Measurements from ENCODE around the gene HES6.

The HES6 gene

GRCh38 chr2:238203973-238204683 is 35.7 kb downstream of the HES6 start:
- Histone ChIP-seq H3K4me3 (ENCODE audit: severe bottlenecking) (peak overlapping the region; percentile 99), H3K27me3 (ENCODE audit: insufficient read depth, poor library complexity, severe bottlenecking) (no peaks in the 10 kb centered on the region), H3K4me1 (ENCODE audit: insufficient read depth, poor library complexity, severe bottlenecking) (peaks cover 10% of the 10 kb centered on the region), H3K9me3 (ENCODE audit: severe bottlenecking) (no peaks in the 10 kb centered on the region), H3K36me3 (ENCODE audit: low read depth) (peaks cover 16% of the 10 kb centered on the region; the same call in 1 of the 2 replicates), H3K27ac (ENCODE audit: poor library complexity, severe bottlenecking) (peak overlapping the region; percentile 62)
- DNase-seq (ENCODE audit: low spot score) (no peak), ATAC-seq (ENCODE audit: low read depth) (no peak)
- no peak for TF ChIP-seq CTCF (IDR thresholded peaks at IDR 0.05; ENCODE audit: poor library complexity, severe bottlenecking)

DNA sequence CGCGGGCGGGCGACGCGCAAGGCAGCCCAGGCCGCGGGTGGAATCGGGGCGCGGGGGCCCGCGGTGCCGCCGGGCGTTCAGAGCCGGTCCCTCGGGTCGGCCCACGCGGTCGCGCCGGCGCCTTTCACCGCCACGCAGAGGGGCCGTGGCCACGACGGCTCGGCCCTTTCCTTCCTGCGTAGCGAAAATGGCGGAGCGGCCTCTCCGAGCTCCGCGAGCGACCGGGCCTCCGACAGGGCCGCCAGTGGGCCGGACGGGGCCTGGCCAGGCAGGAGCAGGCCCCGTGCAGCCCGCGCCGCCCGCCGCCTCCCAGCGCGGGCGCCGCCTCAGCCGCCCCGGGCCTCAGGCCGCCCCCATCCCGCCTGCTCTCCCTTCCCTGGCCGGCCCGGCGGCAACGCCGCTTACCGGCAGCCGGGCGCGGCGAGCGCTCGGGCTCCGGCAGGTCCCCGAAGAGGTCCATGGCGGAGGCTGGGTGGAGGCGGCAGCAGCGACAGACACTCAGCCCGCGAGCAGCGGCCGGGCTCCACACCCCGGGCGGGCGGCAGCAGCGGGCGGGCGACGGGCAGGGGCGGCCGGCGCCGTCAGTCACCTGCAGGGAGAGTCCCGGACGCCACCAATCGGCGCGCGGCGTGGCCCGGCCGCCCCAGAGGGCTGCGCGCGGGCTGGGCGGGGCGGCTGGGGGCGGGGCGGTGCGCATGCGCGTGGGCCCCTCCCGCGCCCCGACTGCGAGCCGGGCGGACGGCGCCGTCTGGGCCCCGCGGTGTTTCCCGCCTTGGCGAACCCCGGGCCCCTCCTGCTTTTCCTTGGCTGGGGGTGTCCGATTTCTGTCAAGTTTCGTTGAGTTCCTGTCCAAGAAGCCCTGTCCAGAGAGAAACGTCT is 36.5 kb downstream of the HES6 start, which contains the start of gene ILKAP:
Gene ILKAP (minus strand): TSS at position 602 of the 879 bp plus-strand sequence. CDS start 142 bp downstream, at position 460.
- peak; percentile 97 for ATAC-seq (ENCODE audit: low read depth)
- peak; percentile 82 for DNase-seq (ENCODE audit: low spot score)
- Histone ChIP-seq H3K27me3 (ENCODE audit: insufficient read depth, poor library complexity, severe bottlenecking) (no peaks in the 10 kb centered on the region), H3K36me3 (ENCODE audit: low read depth) (peaks cover 18% of the 10 kb centered on the region; the same call in 1 of the 2 replicates), H3K4me3 (ENCODE audit: severe bottlenecking) (peak within 1 kb of the TSS; percentile 99), H3K4me1 (ENCODE audit: insufficient read depth, poor library complexity, severe bottlenecking) (peaks cover 10% of the 10 kb centered on the region), H3K27ac (ENCODE audit: poor library complexity, severe bottlenecking) (peak within 1 kb of the TSS; percentile 62), H3K9me3 (ENCODE audit: severe bottlenecking) (no peaks in the 10 kb centered on the region)
- TF ChIP-seq CTCF (IDR thresholded peaks at IDR 0.05; ENCODE audit: poor library complexity, severe bottlenecking): no peak

- no peak for TF ChIP-seq CTCF (IDR thresholded peaks at IDR 0.05; ENCODE audit: poor library complexity, severe bottlenecking)
- DNase-seq (ENCODE audit: low spot score) (no peak), ATAC-seq (ENCODE audit: low read depth) (no peak)
- peaks cover 18% of the 10 kb centered on the region; the same call in 1 of the 2 replicates for H3K36me3 ChIP-seq (ENCODE audit: low read depth)
- no peaks in the 10 kb centered on the region for H3K9me3 ChIP-seq (ENCODE audit: severe bottlenecking)
- H3K4me1 ChIP-seq (ENCODE audit: insufficient read depth, poor library complexity, severe bottlenecking): peaks cover 10% of the 10 kb centered on the region
- no peaks in the 10 kb centered on the region for H3K27me3 ChIP-seq (ENCODE audit: insufficient read depth, poor library complexity, severe bottlenecking)
- peak overlapping the region; percentile 99 for H3K4me3 ChIP-seq (ENCODE audit: severe bottlenecking)
- peak overlapping the region; percentile 62 for H3K27ac ChIP-seq (ENCODE audit: poor library complexity, severe bottlenecking)
These were observed 37.3 kb downstream of the HES6 start for GRCh38 chr2:238202326-238203093.

GRCh38 chr2:238190445-238190844 is 49.4 kb downstream of the HES6 start:
- Histone ChIP-seq H3K36me3 (ENCODE audit: low read depth) (peaks cover 92% of the 10 kb centered on the region), H3K4me3 (ENCODE audit: severe bottlenecking) (no peak overlapping the region), H3K9me3 (ENCODE audit: severe bottlenecking) (no peaks in the 10 kb centered on the region), H3K27me3 (ENCODE audit: insufficient read depth, poor library complexity, severe bottlenecking) (no peaks in the 10 kb centered on the region), H3K27ac (ENCODE audit: poor library complexity, severe bottlenecking) (no peak overlapping the region), H3K4me1 (ENCODE audit: insufficient read depth, poor library complexity, severe bottlenecking) (no peaks in the 10 kb centered on the region)
- ATAC-seq (ENCODE audit: low read depth) (no peak), DNase-seq (ENCODE audit: low spot score) (no peak)
- no peak for TF ChIP-seq CTCF (IDR thresholded peaks at IDR 0.05; ENCODE audit: poor library complexity, severe bottlenecking)

All from RWPE2 (cell line).